GM21717 (cell line): ENCODE measurements around the gene RNF150.

ENCODE experiments used
- ATAC-seq: cut with Tn5 transposase; IDR thresholded peaks from one replicate; pipeline ENCODE4 v1.9.1; 2021; ENCODE audit warnings: mild to moderate bottlenecking, moderate library complexity; ENCODE audit not compliant: unreplicated experiment

RNF150 gene

DNA sequence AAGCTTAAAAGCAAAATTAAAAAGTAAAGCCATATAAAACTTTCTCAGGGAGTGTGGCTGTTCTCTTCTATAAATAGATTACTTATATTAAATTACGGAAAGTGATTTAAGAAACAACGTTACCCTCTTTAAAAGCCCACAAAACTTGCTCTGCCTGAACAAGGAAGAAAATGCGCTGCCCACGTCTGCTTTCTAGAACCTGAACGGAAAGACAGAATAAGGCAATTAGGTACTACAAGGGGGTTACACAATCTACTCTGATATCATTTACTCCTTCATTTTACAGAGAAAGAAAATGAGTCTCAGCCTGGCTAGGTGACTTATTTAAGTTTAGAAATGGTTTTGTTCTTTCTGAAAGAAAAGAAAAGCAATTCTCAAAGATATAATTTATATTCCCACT lies 147.2 kb downstream of the RNF150 start:
- ATAC-seq, result no peak

DNA sequence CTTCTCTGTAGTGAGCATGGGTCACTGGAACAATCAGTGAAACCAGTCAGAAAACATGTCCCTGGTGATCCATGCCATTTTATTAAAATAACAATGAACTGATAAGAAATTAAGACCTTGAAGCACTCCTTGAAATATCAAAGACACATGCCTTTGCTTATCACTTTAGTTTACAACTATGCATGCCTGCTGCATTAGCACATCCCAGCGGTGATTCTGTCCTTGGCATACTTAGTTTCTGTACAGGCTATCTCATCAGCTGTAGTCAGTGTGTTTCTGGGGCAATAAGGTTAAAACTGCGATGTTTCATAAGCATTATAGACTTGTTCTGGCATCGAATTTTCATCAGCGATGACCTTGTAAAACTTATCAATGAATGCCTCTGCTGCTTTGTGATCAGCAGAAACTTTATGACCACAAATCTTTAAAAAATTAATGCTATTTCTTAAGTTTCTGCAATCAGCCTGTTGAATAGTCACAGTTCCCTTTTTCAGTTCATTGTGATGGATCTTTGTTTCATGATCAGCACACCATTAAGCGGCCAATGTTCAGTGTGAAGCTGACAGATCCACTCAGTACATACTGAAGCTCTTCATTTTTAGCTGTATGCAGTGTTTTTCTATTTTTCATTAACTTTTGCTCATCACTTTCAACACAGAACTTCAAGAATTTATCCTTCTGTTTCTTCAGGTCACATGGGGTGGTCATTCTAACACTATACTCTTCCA lies 150.5 kb downstream of the RNF150 start:
- no peak for ATAC-seq

DNA sequence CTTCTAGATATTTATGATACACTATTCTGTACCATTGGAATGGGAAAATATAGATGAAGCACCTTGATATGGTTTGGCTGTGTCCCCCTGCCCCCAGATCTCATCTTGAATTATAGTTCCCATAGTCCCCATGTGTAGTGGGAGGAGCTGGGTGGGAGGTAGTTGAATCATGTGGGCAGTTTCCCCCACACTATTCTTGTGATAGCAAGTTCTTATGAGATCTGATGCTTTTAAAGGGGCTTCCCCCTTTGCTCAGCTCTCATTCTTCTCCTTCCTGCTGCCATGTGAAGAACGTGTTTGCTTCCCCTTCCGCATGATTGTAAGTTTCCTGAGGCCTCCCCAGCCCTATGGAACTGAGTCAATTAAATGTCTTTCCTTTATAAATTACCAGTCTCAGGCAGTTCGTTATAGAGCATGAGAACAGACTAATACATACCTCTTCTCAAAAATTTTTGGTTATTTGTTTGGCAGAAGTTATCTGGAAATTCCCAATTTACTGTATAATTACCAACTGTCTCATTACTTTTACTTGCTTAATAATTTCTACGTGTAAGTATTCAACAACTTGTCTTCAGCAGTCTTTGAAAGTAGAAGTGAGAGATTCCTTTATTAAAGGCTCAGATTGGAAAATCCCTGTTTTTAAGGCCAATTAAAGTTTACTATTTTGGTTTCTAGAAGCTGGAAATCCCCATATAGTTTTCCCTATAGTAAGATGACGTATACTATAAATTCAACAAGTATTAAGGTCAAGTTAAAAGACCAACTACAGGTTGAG lies 152.7 kb downstream of the RNF150 start:
- ATAC-seq, result no peak

DNA sequence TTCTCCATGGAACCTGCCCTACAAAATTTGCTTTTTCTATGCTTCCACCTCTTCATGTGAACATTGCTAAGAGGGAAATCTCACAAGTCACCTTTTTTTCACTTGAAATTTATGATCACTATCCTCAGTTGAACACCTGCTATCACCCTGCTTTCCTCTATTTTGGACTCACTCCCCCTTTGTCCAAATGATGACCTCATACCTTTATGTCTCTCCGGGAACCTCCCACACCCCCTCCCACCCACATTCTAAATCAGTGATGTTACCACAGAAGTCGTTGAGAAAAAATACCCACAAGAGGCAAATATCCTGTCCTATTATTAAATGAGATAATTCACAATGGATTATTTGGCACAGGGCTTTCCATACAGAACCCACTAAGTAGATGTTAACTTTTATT lies 156.5 kb downstream of the RNF150 start:
- ATAC-seq, result no peak

DNA sequence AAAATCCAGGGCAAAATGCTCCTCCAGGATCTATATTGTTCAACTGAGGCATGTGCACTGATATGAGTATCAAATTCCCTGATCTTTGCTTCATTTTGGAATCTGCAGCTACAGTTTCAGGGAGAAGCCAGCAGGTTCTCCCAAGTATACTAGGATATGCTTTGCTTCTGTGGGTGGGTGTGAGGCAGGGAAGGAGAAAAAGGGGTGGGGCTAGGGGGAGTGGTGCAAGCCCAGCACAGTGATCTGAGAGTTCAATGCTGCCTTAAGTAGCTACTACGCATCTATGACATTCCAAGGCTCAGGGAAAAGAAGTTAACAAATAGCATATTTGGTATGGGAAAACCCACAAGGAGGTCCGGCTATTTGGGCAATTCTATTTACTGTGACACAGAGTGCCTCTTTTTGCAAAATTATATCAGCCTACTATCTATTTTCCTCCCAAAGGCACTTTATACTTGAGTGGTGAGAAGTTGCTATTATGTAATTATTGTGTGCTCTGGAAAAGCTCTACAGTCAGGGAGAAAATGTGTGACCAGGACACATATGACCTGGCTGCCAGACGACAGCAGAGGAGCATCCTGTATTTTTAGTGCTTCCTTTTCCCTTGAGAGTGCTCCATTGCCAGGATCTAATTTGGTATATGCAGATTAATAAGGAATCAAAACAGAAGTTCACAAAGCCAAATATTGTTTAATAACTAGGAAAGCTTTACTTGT lies 162.0 kb downstream of the RNF150 start:
- ATAC-seq, result no peak

DNA sequence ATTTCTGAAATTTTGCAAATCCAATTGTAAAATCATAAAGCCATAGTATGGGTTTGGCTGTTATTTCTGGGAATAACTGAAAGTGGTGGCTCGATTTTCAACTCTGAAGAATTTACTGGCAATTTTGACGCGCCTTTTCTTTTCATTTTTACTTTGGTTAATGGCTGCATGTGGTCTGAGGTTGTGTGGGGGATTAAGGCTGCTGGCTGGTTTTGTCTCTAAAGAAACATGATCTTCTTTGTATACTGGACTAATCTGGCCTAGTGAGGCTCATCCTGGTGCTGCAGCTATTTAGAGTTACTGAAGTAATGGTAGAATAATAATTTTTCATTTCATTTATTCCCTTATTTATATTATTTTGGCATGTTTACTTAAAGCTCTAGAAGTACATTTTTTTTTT lies 164.0 kb downstream of the RNF150 start:
- no peak for ATAC-seq

DNA sequence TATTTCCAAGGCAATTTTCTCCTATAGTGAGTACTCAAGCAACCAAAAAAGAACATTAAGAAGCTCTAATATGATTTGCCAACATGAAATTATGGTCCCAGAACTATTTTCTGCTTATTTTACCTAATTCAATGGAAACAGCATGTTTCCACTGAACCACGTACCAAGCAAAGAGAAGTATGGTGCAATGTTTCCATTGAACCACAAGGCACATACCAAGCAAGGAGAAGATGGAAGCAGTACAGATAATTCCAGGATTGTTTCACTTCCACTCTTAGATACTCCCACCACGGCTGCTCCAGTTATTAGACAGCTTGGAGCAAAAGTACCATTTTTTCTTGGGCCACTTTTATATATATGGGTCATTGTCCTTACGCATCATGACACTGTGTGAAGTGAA lies 164.9 kb downstream of the RNF150 start:
- ATAC-seq, result no peak

DNA sequence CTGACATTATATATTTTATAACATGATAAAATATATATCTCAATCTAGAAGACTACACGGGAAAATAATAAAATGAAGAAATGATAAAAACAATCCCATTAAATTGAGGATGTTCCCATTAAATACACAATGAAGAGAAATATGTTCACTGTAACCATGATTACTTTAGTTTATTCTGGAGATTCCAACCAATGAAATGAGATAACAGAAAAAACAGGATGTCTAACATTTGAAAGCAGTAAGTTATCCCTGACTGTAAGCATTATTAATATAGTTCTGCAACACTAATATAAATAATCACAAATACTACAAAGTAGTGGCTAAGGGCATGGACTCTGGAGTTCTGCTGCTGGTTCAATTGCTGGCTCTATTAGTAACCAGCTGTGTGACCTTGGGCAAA lies 169.4 kb downstream of the RNF150 start:
- ATAC-seq, result no peak

DNA sequence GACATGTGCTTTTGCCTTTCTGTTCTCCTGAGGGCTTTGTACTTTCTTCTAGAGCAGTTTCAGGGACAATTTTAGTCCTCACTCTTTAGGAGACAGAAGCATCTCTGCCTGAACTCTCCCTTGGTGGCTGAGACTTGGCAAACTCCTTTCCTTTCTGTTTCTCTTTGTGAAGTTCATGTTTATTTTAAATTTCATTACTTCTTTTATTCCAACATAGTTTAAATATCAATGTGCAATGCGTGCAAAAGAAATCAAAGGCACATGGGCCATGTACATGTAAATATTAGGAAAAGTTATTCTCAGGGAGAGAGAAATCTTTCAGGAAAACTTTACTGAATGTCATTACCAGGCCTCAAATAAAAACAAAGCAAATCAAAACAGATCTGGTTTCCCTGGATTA lies 177.6 kb downstream of the RNF150 start:
- no peak for ATAC-seq

DNA sequence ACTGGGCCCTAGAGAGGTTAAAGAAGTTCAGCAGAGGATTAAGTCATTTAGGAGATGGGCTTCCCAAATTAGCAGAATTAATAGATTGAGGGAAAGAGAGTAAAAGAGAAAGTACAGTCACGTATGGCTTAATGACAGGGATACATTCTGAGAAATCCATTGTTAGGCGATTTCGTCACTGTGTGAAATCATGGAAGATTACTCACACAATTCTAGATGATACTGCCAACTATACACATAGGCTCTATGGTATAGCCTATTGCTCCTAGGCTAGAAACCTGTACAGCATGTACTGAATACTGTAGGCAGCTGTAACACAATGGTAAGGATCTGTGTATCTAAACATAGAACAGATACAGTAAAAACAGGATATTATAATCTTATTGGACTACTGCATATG lies 180.6 kb downstream of the RNF150 start:
- no peak for ATAC-seq

DNA sequence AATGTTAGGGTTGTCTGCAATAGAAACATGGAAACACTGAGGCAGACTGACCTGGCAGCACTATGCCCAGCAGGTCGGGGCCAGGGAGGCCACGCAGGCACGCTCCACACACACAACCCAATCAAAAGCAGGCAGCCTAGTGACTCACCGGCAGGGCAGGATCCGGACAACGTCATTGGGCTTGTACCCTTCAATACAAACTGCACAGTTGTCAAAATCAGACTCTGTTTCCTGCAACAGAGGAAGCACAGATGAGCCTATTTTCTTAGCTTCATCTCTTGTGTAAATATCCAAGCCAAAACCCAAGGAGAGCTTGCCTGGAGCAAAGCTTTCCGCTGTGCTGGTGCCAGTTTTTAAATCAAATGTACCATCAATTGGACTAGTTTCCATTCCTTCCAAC lies 185.8 kb downstream of the RNF150 start:
- no peak for ATAC-seq

DNA sequence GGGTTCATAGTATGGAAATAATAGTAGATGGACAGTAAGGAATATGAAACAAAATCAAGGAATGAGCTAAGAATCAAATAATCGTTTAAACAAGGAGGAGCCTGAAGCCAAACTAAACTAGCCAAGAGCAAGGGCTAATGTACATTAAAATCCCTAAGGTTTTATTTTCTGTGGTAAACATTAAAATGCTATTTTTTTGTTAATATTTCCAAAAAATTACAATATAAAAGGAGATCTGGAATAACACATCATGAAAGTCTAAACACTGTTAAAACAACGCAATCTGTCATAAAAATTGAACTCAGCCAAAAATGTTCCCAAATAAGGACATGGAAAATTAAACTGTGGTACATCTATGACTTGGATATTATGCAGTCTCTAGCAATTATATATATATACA lies 188.2 kb downstream of the RNF150 start:
- ATAC-seq, result no peak

DNA sequence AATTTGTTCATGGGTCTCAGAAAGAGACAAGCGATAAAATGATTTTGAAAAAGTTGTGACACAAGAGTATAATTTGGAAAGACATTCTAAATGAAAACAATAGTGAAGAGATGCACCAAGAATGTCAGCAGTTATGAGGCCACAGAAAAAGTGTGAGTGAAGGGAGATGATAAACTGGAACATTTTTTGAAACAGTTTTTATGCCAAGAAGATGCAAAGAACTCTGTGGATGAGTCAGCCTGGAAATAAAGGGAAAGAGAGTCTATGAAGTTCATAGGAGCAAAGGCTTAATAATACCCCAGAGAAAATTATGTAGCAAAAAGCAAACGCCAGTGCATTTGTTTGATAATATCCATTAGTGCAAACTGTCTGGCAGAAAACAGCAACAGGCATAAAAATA lies 188.7 kb downstream of the RNF150 start:
- ATAC-seq, result no peak

DNA sequence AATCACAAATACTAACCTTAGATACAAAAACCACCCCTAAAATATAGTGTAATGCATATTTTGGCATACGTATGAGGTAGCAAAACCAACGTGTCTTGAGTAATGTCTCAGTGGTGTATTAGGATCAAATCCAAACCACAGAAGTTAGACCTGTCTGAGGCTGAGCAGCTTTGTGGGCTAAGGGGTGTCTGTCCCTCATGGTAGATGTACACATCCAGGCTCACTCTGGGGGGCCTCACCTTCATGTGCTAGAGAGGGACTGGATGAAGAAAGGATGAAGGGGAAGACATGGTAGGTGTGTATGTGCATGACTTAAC lies 189.1 kb downstream of the RNF150 start:
- no peak for ATAC-seq

DNA sequence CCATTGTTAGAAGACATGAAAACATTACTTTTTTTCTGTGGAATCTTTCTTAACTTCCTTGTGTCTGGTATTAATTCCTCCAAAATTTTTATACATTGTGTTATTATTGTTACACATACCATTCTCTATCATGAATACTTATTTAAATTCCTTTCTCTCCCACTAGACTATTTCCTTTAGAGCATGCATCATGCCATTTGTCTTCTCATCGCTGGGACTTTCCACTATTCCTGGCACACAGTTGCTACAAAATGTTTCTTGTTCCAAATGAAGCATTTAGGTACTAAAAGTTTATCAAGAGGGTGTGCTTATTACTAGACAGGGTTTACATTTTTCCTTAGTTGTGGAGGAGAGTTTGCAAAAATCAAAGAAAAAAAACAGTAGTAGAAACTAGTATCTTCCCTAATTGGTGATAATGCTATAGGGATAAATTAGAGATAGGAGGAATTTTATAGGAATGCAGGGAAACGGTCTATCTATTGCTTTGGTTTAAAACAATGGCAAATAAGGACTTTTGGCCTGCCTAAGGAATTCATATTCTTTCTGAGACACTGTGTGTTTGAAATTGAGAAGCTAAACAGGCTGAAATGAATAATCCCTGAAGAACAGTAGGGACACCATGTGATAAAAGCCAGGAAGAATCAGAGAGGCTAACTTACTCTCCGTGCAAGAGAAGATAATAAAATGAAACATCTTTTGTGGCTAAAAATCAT lies 189.6 kb downstream of the RNF150 start:
- ATAC-seq, result no peak

DNA sequence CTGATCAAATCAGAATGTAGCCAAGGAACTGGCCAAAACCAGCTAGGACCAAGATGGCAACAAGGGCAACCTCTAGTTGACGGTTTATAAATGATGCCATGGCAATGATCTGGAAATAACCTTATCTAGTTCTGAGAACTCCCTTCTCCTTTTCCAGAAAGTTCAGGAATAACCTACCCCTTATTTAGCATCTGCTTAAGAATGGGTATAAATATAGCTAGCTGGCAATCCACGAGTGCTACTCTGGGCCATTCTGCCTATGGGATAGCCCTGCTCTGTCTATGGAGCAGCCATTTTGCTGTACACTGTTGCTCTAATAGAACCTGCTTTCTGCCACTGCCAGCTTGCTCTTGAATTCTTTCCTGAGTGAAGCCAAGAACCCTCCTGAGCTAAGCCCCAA lies 192.7 kb downstream of the RNF150 start:
- ATAC-seq, result no peak

DNA sequence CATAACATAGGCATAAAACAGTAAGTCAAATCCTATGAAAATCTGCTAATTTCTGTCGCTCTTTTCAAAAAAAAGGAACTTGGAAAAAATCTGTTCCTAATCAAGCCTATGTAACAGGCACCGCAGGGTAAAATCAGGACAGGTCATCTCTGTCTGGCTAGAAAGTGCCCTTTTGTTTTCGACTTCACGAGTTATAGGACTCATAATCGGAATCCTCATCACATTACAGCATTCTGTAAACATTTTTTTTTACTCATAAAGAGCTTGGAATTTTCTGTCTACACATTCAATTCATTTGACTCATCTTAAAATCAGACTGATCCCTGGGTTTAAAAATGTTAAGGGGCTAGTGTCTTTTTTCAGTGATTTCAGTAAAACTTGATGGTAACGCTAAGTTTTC lies 195.4 kb downstream of the RNF150 start:
- ATAC-seq, result no peak

DNA sequence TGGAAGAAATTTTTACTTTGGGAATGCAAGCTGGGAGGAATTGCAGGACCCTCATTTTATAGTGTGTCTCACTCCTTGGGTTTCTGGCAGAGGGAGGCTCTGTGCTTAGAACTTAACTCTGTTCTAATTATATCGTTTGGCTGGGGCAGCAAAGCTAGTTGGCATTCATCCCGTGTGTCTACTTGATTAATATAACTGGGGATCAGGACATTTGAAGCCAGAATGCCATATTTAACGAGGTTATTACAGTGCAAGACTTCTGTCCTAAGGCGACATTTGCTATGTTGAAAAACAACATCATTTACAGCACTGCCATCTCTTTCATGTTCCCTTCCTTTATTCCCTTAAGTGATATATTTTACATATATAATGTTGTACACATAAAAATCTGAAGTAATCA lies 198.0 kb downstream of the RNF150 start:
- no peak for ATAC-seq

DNA sequence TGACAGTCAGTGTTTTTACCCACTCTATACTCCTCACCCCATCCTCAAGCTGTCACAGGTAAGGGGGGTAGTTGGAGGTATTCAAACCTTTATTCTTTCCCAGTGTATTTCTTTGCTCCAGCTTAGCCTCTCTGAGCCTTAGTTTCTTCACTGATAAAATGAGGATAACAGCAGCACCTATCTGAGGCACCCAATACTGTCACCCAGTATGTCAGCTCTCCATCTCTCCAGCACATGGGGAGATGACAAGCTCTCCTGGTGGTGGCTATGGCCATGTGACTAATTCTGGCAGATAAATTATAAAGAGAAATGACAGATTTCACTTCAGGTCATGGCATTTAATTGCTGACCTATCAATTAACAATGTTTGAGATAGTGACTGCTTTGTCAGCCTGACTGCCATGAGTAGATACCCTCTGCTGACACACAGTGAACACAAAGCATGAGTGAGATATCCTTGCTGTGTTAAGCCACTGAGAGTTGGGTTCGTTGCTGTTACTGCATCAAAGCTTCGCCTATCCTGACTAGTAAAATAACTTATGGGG lies 200.7 kb downstream of the RNF150 start:
- no peak for ATAC-seq

DNA sequence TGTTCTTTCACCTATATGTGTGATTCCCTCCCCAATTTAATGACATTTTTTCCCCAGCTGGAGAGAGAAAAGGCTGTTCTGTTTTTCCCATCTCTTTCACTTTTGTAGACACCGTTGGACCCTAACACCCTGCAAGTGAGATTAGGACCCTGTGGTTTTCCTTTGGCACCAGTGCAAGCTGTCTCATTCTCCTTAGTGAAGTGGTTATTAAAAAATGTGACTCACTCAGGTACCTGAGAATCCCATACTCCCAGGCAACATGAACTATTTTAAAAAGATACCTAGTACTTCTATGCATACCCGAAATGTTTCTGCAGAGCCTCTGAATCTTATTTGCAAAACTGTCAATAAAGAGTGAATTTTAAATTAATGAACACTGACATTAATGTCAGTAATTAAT lies 201.4 kb downstream of the RNF150 start:
- no peak for ATAC-seq

DNA sequence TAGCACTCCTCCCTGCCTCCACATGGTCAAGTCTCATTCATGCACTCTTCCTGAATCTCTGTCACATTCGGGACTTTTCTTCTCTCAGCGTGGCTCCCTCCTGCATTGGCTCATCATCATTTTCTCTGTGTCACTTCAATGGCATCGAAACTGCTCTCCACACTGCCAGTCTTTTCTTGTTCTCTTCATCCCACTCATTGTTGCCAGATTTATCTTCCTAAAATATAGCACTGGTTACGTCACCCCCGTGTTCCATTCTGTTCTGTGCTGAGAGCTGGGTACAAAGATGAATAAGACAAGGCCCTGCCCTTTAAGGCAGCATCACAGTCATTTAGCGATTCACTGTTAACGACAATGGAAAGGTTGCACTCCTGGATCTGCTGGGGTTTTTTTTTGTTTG lies 202.7 kb downstream of the RNF150 start:
- ATAC-seq, result no peak
